WTC11 (cell line): Measurements from ENCODE around the gene GPR17. TPM values are rescaled to one million over a fixed set of nuclear protein-coding genes. Genes with fewer than 3 reads are reported as not detected.

Source experiments
- ATAC-seq: fragments of 200-7000 bp; cut with Tn5 transposase; 2 replicates; pipeline ENCODE4 v1.10.0; 2021; ENCODE audit warnings: mild to moderate bottlenecking, moderate library complexity
- CTCF ChIA-PET: fragments of 300-600 bp; sonication (Branson Sonifier 250); formaldehyde crosslinking; loops from one replicate; lab custom pipeline; 2021; ENCODE audit warnings: antibody characterized with exemption; lab: Charles Lee
- POLR2A ChIA-PET: fragments of 350-600 bp; sonication (Branson Sonifier 250); formaldehyde crosslinking; loops from one replicate; lab custom pipeline; 2021; ENCODE audit warnings: antibody characterized with exemption; lab: Charles Lee
- DNase-seq: peaks from one replicate; pipeline ENCODE4 v3.0.0; 2021; ENCODE audit warnings: low spot score
- H3K27ac Mint-ChIP-seq: 2 replicates; pipeline ENCODE4 v1.8.0; 2021; ENCODE audit warnings: mixed read lengths
- H3K27me3 Mint-ChIP-seq: 2 replicates; pipeline ENCODE4 v1.8.0; 2021; ENCODE audit warnings: low read depth, mild to moderate bottlenecking, moderate library complexity, mixed read lengths
- H3K36me3 Mint-ChIP-seq: 2 replicates; pipeline ENCODE4 v1.8.0; 2021; ENCODE audit warnings: mixed read lengths
- H3K4me1 Mint-ChIP-seq: 2 replicates; pipeline ENCODE4 v1.8.0; 2022; ENCODE audit warnings: mixed read lengths
- H3K4me3 Mint-ChIP-seq: 2 replicates; pipeline ENCODE4 v1.8.0; 2021; ENCODE audit warnings: mild to moderate bottlenecking, moderate library complexity, mixed read lengths
- H3K9me3 Mint-ChIP-seq: 2 replicates; pipeline ENCODE4 v1.8.0; 2021; ENCODE audit warnings: mixed read lengths
- E2F5 ChIP-seq: sonication (generic); formaldehyde crosslinking; IDR thresholded peaks from 2 replicates; pipeline ENCODE4 v1.8.1; 2022; ENCODE audit warnings: mild to moderate bottlenecking, moderate library complexity, missing genetic modification reagents
- FOXJ3 ChIP-seq: sonication (generic); formaldehyde crosslinking; IDR thresholded peaks from 2 replicates; pipeline ENCODE4 v1.9.0; 2021; ENCODE audit warnings: missing genetic modification reagents, mild to moderate bottlenecking, borderline replicate concordance
- FOXK1 ChIP-seq: sonication (generic); formaldehyde crosslinking; IDR thresholded peaks from 2 replicates; pipeline ENCODE4 v1.8.0; 2022; ENCODE audit warnings: mild to moderate bottlenecking, moderate library complexity, missing genetic modification reagents
- KAT7 ChIP-seq: sonication (generic); formaldehyde crosslinking; IDR thresholded peaks from 2 replicates; pipeline ENCODE4 v1.8.1; 2023; ENCODE audit warnings: missing genetic modification reagents, mild to moderate bottlenecking, borderline replicate concordance
- NFATC4 ChIP-seq: fragments of 250-450 bp; sonication (Bioruptor Pico); IDR thresholded peaks from 2 replicates; pipeline ENCODE4 v1.9.0; 2021; ENCODE audit warnings: mild to moderate bottlenecking
- NFE2L1 ChIP-seq: sonication (generic); formaldehyde crosslinking; IDR thresholded peaks from 2 replicates; pipeline ENCODE4 v1.8.1; 2023; ENCODE audit warnings: missing genetic modification reagents
- NR2C2 ChIP-seq: sonication (generic); formaldehyde crosslinking; IDR thresholded peaks from 2 replicates; pipeline ENCODE4 v1.8.0; 2022; ENCODE audit warnings: mild to moderate bottlenecking, missing genetic modification reagents
- RORB ChIP-seq: fragments of 250-450 bp; sonication (Bioruptor Pico); IDR thresholded peaks from 2 replicates; pipeline ENCODE4 v1.9.0; 2021; ENCODE audit warnings: mild to moderate bottlenecking
- ZBTB21 ChIP-seq: sonication (generic); formaldehyde crosslinking; IDR thresholded peaks from 2 replicates; pipeline ENCODE4 v1.8.1; 2023; ENCODE audit warnings: mild to moderate bottlenecking, missing genetic modification reagents, borderline replicate concordance
- ZNF121 ChIP-seq: sonication (generic); formaldehyde crosslinking; IDR thresholded peaks from 2 replicates; pipeline ENCODE4 v1.8.0; 2023; ENCODE audit warnings: missing genetic modification reagents
- ZNF219 ChIP-seq: sonication (generic); formaldehyde crosslinking; IDR thresholded peaks from 2 replicates; pipeline ENCODE4 v1.8.0; 2023; ENCODE audit warnings: missing genetic modification reagents, mild to moderate bottlenecking, borderline replicate concordance
- ZNF512 ChIP-seq: sonication (generic); formaldehyde crosslinking; IDR thresholded peaks from 2 replicates; pipeline ENCODE4 v1.8.1; 2022; ENCODE audit warnings: missing genetic modification reagents, borderline replicate concordance
- total RNA-seq: library from RNA; stranded (reverse); gene quantifications from 3 replicates; pipeline ENCODE4 v1.2.3, GENCODE V29; 2021
- TF ChIP-seq, protein P1 (sequence below): fragments of 250-450 bp; sonication (Bioruptor Pico); conservative IDR thresholded peaks from 2 replicates; pipeline ENCODE4 v1.9.0; 2021; ENCODE audit warnings: mild to moderate bottlenecking
- TF ChIP-seq, protein P2 (sequence below): sonication (generic); formaldehyde crosslinking; IDR thresholded peaks from 2 replicates; pipeline ENCODE4 v1.8.0; 2022; ENCODE audit warnings: mild to moderate bottlenecking, missing genetic modification reagents
- TF ChIP-seq, protein P3 (sequence below): sonication (generic); formaldehyde crosslinking; IDR thresholded peaks from 2 replicates; pipeline ENCODE4 v1.8.0; 2022; ENCODE audit warnings: missing genetic modification reagents

GPR17 gene
- total RNA-seq, 1 experiment from 2014 or later = not detected

DNA sequence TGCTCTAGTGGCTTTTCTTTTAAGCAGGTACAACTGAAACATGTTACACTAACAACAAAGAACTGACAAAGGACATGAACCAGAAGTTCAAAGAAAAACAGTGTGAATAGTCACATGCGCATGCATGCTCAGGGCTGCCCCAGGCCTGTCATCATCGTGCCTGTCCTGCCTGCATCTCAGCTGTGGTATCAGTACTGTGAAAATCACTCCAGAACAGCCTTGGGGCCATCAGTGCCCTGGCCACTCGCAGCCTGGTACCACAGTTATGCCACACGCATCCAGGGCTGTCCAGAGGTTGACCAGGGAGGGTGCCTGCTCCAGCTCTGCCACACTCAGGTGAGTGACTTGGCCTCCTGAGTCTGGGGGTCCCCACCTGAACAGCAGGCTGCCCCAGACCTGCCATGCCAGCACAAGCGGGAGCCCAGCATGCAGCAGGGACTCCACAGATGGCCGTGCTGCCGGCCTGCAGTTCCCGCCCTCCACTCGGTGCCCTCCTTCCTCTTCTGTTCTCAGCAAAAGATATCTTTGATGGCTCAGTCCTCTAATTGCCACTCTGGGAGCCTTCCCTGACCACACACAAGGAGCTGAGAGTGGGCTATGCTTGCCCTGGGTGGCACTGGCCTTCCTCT is 17.1 kb downstream of the GPR17 start (continued):
- TF ChIP-seq E2F5 (CRISPR knock-in tag) (no peak), ZNF121 (CRISPR knock-in tag) (no peak), NFATC4 (CRISPR knock-in tag) (no peak), RORB (no peak)
- TF ChIP-seq, protein P1, sequence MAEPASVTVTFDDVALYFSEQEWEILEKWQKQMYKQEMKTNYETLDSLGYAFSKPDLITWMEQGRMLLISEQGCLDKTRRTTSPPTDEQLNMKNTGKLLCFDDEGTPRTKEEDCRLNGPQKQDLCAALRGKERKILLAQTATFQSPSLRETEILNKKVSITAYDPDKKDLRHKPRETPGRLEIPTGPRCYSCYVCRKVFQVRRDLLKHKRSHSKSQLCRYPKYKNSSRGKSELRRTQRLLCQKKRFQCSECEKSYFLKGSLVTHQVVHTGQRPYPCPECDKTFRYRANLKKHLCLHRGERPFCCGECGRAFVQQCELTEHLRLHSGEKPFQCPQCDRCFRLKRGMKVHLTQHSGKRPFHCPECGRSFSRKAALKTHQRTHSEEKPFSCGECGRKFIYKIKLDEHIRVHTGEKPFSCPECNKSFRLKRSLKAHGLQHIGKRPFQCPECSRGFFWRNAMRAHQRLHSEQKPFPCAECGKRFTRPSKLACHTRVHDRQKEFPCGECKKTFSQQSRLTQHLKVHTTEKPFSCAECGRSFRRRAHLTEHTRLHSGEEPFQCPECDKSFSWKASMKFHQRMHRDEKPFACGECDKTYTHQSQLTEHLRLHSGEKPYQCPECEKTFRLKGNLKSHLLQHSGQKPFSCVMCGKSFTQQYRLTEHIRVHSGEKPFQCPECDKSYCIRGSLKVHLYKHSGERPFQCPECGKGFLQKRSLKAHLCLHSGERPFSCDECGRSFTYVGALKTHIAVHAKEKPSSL (CRISPR knock-in tag) = no peak
- TF ChIP-seq, protein P2, sequence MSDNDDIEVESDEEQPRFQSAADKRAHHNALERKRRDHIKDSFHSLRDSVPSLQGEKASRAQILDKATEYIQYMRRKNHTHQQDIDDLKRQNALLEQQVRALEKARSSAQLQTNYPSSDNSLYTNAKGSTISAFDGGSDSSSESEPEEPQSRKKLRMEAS (CRISPR knock-in tag) = no peak

DNA sequence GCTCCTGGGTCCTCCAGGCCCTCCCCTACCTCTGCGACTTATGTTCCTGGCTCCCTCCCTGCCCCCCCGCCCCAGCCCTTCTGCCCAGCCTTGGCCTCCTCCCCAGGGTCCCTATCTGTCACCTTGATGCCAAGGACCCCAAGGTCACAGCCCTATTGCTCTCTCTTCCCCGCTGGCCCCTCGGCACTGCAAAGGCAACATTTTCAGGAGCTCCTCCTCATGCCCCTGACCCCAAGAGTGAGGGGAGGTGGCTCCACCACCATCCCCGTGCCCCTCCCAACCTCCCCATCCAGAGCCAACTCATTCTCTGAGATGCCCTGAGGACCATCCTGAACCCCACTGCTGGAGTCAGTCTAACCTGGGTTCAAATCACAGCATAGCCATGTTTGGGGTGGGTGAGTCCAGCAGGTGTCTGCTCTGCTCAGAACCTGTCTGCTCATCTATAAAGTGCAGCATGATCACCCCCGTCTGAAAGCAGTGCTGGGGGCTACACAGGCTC is 17.7 kb downstream of the GPR17 start:
- TF ChIP-seq, protein P3, sequence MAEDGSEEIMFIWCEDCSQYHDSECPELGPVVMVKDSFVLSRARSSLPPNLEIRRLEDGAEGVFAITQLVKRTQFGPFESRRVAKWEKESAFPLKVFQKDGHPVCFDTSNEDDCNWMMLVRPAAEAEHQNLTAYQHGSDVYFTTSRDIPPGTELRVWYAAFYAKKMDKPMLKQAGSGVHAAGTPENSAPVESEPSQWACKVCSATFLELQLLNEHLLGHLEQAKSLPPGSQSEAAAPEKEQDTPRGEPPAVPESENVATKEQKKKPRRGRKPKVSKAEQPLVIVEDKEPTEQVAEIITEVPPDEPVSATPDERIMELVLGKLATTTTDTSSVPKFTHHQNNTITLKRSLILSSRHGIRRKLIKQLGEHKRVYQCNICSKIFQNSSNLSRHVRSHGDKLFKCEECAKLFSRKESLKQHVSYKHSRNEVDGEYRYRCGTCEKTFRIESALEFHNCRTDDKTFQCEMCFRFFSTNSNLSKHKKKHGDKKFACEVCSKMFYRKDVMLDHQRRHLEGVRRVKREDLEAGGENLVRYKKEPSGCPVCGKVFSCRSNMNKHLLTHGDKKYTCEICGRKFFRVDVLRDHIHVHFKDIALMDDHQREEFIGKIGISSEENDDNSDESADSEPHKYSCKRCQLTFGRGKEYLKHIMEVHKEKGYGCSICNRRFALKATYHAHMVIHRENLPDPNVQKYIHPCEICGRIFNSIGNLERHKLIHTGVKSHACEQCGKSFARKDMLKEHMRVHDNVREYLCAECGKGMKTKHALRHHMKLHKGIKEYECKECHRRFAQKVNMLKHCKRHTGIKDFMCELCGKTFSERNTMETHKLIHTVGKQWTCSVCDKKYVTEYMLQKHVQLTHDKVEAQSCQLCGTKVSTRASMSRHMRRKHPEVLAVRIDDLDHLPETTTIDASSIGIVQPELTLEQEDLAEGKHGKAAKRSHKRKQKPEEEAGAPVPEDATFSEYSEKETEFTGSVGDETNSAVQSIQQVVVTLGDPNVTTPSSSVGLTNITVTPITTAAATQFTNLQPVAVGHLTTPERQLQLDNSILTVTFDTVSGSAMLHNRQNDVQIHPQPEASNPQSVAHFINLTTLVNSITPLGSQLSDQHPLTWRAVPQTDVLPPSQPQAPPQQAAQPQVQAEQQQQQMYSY (CRISPR knock-in tag) = no peak
- no peak for TF ChIP-seq KAT7 (CRISPR knock-in tag)
- TF ChIP-seq ZNF512 (CRISPR knock-in tag) = no peak
- TF ChIP-seq NFE2L1 (CRISPR knock-in tag) = no peak
- no peak for TF ChIP-seq FOXJ3 (CRISPR knock-in tag)
- TF ChIP-seq ZNF219 = no peak
- H3K4me3 Mint-ChIP-seq = peak overlapping the region; percentile 53
- ChIA-PET CTCF (interaction anchor here (0.7 to 4.1 kb wide), 7 partner anchors 8 to 137 kb away, joined by 3 to 19 read pairs (median 6); partner anchors contain the start of genes IWS1 and LIMS2), POLR2A (no interaction called here)
- ATAC-seq (no peak), DNase-seq (no peak)
- H3K27ac Mint-ChIP-seq = no peak overlapping the region
- H3K9me3 Mint-ChIP-seq = peaks cover 9% of the 10 kb centered on the region
- no peaks in the 10 kb centered on the region for H3K36me3 Mint-ChIP-seq
- H3K4me1 Mint-ChIP-seq = peaks cover 3% of the 10 kb centered on the region
- H3K27me3 Mint-ChIP-seq = peaks cover 35% of the 10 kb centered on the region

GRCh38 chr2:127664065-127664894 is 18.3 kb downstream of the GPR17 start:
- Mint-ChIP-seq H3K4me1 (peaks cover 3% of the 10 kb centered on the region), H3K27me3 (peaks cover 35% of the 10 kb centered on the region), H3K27ac (no peak overlapping the region), H3K4me3 (peak overlapping the region; percentile 60), H3K36me3 (no peaks in the 10 kb centered on the region), H3K9me3 (peaks cover 9% of the 10 kb centered on the region)
- DNase-seq = no peak
- CTCF ChIA-PET = interaction anchor here (0.7 to 4.1 kb wide), 8 partner anchors 8 to 138 kb away, joined by 3 to 19 read pairs (median 5); partner anchors contain the start of genes IWS1 and LIMS2
- peak; percentile 76 for ATAC-seq
- POLR2A ChIA-PET = no interaction called here
- TF ChIP-seq ZNF121 (CRISPR knock-in tag) (peak; percentile 30; the same call in 1 of the 2 replicates), NR2C2 (no peak), ZBTB21 (0 out of 2 replicates have a peak, but pooled peaks have one; percentile 14), FOXK1 (CRISPR knock-in tag) (no peak)
